HEK293 (cell line): ENCODE data around the gene BCKDHA.
A peak's percentile ranks its signal among the peaks of the same experiment; 100 is the strongest.
"Not testable (repeated sequence)": the region's sequence is repeated elsewhere in the genome, so short reads cannot be mapped to it uniquely, and the experiment has no call there.

Experiments used
- CTCF ChIA-PET: fragments of 350-600 bp; formaldehyde crosslinking; extraction: SDS; loops from one replicate; lab custom pipeline; 2021; ENCODE audit warnings: antibody characterized with exemption; lab: Yijun Ruan, JAX
- POLR2A ChIA-PET: fragments of 300-600 bp; formaldehyde crosslinking; extraction: SDS; loops from one replicate; lab custom pipeline; 2020; ENCODE audit warnings: antibody characterized with exemption, inconsistent platforms; lab: Yijun Ruan, JAX
- H3K27ac ChIP-seq: fragments of 200-500 bp; sonication (Bioruptor generic); 2 replicates; pipeline ENCODE4 v1.5.1; 2014; ENCODE audit warnings: low read depth, low read length, control low read depth, inconsistent platforms; ENCODE audit errors: extremely low read depth
- H3K36me3 ChIP-seq, 2 experiments: fragments of 200-500 bp in 1 of 2; sonication (Bioruptor generic) in 1 of 2; 1 replicate in 1 of 2; 2 replicates in 1 of 2; pipeline ENCODE4 v1.5.1; 2014 to 2017; ENCODE audit warnings: inconsistent platforms in 2 of 2, low read length in 2 of 2; ENCODE audit not compliant: control insufficient read depth in 2 of 2, insufficient read depth in 1 of 2
- H3K4me1 ChIP-seq: fragments of 200-500 bp; sonication (Bioruptor generic); 2 replicates; pipeline ENCODE4 v1.5.1; 2014; ENCODE audit warnings: mild to moderate bottlenecking, low read length, inconsistent platforms; ENCODE audit not compliant: control insufficient read depth, insufficient read depth
- H3K4me3 ChIP-seq: 2 replicates; pipeline ENCODE4 v1.5.1; 2011; ENCODE audit warnings: low read depth, mild to moderate bottlenecking, control low read depth, low read length, moderate library complexity
- H3K9me3 ChIP-seq: fragments of 200-500 bp; sonication (Bioruptor generic); 2 replicates; pipeline ENCODE4 v1.5.1; 2014; ENCODE audit warnings: low read depth, low read length, inconsistent platforms; ENCODE audit not compliant: control insufficient read depth, insufficient read depth
- BCL11A ChIP-seq: fragments of 450-650 bp; formaldehyde crosslinking; IDR thresholded peaks from 2 replicates; pipeline ENCODE4 v1.5.1; 2016; ENCODE audit warnings: low read depth, missing biosample characterization, missing genetic modification characterization
- GLI2 ChIP-seq: fragments of 450-650 bp; formaldehyde crosslinking; IDR thresholded peaks from 2 replicates; pipeline ENCODE4; 2017; ENCODE audit warnings: missing biosample characterization, missing genetic modification characterization, low read depth, borderline replicate concordance
- HOXD13 ChIP-seq: sonication (generic); formaldehyde crosslinking; IDR thresholded peaks from 2 replicates; pipeline ENCODE4 v1.8.0; 2022; ENCODE audit warnings: missing genetic modification reagents, borderline replicate concordance
- MYNN ChIP-seq: fragments of 450-650 bp; formaldehyde crosslinking; IDR thresholded peaks from 2 replicates; pipeline ENCODE4 v1.5.1; 2016; ENCODE audit warnings: missing biosample characterization, missing genetic modification characterization, borderline replicate concordance
- PRDM1 ChIP-seq: fragments of 450-650 bp; formaldehyde crosslinking; IDR thresholded peaks from 2 replicates; pipeline ENCODE4; 2016; ENCODE audit warnings: missing biosample characterization, missing genetic modification characterization
- YY1 ChIP-seq: fragments of 450-650 bp; formaldehyde crosslinking; IDR thresholded peaks from 2 replicates; pipeline ENCODE4 v1.5.1; 2018; ENCODE audit warnings: missing biosample characterization, missing genetic modification characterization
- ZFP37 ChIP-seq: fragments of 450-650 bp; formaldehyde crosslinking; IDR thresholded peaks from 2 replicates; pipeline ENCODE4 v1.5.1; 2016; ENCODE audit warnings: missing biosample characterization, missing genetic modification characterization
- ZNF140 ChIP-seq: fragments of 450-650 bp; formaldehyde crosslinking; IDR thresholded peaks from 2 replicates; pipeline ENCODE4 v1.5.1; 2016; ENCODE audit warnings: missing biosample characterization, missing genetic modification characterization
- ZNF571 ChIP-seq: fragments of 450-650 bp; formaldehyde crosslinking; IDR thresholded peaks from 2 replicates; pipeline ENCODE4 v1.5.0; 2017; ENCODE audit warnings: missing biosample characterization, missing genetic modification characterization
- ZNF677 ChIP-seq: fragments of 450-650 bp; IDR thresholded peaks from 2 replicates; pipeline ENCODE4 v1.5.0; 2018; ENCODE audit warnings: missing biosample characterization, mild to moderate bottlenecking, missing genetic modification characterization, moderate library complexity
- TF ChIP-seq, protein P1 (sequence below): fragments of 450-650 bp; formaldehyde crosslinking; IDR thresholded peaks from 2 replicates; pipeline ENCODE4 v1.5.1; 2016; ENCODE audit warnings: missing biosample characterization, missing genetic modification characterization
- TF ChIP-seq, protein P2 (sequence below): sonication (generic); formaldehyde crosslinking; IDR thresholded peaks from 2 replicates; pipeline ENCODE4 v1.8.1; 2022; ENCODE audit warnings: mild to moderate bottlenecking, moderate library complexity, missing genetic modification reagents
- TF ChIP-seq, protein P3 (sequence below): fragments of 450-650 bp; formaldehyde crosslinking; IDR thresholded peaks from 2 replicates; pipeline ENCODE4 v1.5.1; 2016; ENCODE audit warnings: missing biosample characterization, missing genetic modification characterization

Gene BCKDHA

DNA sequence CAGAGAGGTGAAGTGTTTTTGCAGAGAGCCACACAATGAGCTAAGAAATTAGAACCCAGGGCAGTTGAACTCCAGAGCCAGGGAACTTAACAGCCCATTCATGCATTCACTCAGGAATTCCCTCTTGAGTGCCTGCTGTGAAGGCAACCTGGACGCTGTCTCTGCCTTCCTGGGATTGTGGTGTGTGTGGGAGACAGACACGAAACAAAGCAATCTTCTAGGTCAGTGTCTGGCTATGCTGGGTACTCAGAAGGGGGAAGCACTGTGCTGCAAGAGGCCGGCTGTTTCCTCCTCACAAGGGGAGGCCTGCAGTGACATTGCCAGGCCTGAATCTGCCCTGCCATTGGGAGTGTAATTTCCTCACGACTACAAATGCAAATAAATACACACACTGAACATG is 9.7 kb downstream of the BCKDHA start (continued):
- TF ChIP-seq ZNF140, result no peak
- TF ChIP-seq YY1 (tag by site-specific recombination), result no peak
- no peak for TF ChIP-seq ZNF677 (tag by site-specific recombination)
- no peak for TF ChIP-seq ZNF571 (tag by site-specific recombination)
- no peak for TF ChIP-seq MYNN (tag by site-specific recombination)

DNA sequence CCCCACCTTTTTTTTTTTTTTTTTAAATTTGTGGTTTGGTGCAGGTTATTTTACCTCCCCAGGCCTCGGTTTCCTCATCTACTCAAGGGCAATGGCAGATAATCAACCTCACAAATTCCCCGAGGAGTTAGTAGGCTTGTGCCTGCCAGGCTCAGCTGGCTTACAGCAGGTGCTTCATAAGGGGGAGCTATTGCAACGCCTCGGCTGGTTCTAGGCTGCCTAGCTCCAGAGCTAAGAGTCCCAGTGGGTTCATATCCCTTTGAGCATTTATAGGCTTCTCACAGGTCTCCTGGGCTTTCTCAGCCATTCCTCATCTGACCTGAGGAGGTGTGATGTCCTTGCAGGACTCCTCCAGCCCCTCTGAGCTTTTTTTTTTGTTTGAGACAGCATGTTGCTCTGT is 10.6 kb downstream of the BCKDHA start:
- Histone ChIP-seq H3K27ac (no peak overlapping the region), H3K4me1 (peaks cover 5% of the 10 kb centered on the region; the same call in 1 of the 2 replicates), H3K9me3 (no peaks in the 10 kb centered on the region), H3K4me3 (no peak overlapping the region), H3K36me3 (peaks cover 3 to 4% of the 10 kb centered on the region in 2 experiments; a peak in 2 of 3 replicates)
- TF ChIP-seq HOXD13 (CRISPR knock-in tag), result no peak
- TF ChIP-seq, protein P1, sequence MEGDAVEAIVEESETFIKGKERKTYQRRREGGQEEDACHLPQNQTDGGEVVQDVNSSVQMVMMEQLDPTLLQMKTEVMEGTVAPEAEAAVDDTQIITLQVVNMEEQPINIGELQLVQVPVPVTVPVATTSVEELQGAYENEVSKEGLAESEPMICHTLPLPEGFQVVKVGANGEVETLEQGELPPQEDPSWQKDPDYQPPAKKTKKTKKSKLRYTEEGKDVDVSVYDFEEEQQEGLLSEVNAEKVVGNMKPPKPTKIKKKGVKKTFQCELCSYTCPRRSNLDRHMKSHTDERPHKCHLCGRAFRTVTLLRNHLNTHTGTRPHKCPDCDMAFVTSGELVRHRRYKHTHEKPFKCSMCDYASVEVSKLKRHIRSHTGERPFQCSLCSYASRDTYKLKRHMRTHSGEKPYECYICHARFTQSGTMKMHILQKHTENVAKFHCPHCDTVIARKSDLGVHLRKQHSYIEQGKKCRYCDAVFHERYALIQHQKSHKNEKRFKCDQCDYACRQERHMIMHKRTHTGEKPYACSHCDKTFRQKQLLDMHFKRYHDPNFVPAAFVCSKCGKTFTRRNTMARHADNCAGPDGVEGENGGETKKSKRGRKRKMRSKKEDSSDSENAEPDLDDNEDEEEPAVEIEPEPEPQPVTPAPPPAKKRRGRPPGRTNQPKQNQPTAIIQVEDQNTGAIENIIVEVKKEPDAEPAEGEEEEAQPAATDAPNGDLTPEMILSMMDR (tag by site-specific recombination), result peak; percentile 16; the same call in 1 of the 2 replicates
- ChIA-PET CTCF (interaction anchor here (0.5 to 1.8 kb wide), 12 partner anchors 10 to 722 kb away, joined by 3 to 9 read pairs (median 4); no protein-coding TSS in a partner anchor), POLR2A (interaction anchor here (0.6 to 2.6 kb wide), 8 partner anchors 9 to 658 kb away, joined by 3 to 10 read pairs (median 3); partner anchors contain the start of genes B3GNT8, B9D2 and SNRPA)

DNA sequence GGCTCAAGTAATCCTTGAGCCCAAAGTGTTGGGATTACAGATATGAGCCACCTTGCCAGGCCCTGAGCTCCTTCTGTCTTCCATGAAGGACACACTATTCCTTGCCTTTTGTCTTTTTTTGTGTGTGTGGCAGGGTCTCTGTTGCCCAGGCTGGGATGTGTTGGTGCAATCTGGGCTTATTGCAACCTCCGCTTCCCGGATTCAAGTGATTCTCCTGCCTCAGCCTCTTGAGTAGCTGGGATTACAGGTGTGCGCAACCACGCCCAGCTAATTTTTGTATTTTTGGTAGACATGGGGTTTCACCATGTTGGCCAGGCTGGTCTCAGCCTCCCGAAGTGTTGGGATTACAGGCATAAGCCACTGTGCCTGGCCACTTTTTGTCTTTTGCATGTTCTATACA is 11.2 kb downstream of the BCKDHA start:
- H3K4me1 ChIP-seq, H3K9me3 ChIP-seq, H3K36me3 ChIP-seq, H3K27ac ChIP-seq, H3K4me3 ChIP-seq: not testable (repeated sequence)
- POLR2A ChIA-PET, result interaction anchor here (1.0 to 2.6 kb wide), 7 partner anchors 8 to 45 kb away, joined by 3 to 10 read pairs (median 6); partner anchors contain the start of genes B3GNT8, B9D2 and DMAC2
- CTCF ChIA-PET, result interaction anchor here (0.5 to 1.8 kb wide), 13 partner anchors 10 to 298 kb away, joined by 3 to 9 read pairs (median 4); no protein-coding TSS in a partner anchor

DNA sequence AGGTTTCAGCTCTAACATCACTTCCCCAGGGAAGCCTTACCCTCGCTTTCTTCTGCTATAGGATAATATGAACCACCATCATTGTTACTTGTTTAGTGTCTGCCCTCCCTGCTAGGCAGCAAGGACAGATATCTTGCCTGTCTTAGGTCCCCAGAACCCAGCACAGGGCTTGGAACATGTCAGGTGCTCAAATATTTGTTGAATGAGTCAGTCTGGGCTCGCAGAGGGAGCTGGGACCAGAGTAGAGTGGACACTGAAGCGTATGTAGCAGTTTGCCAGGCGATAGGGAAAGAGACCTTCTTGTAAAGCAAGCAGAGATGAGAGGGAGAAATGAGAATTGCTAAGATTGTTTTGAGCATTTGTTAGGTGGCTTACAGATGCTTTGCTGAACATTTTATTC is 11.7 kb downstream of the BCKDHA start:
- Histone ChIP-seq H3K9me3 (no peaks in the 10 kb centered on the region), H3K36me3 (peaks cover 4 to 11% of the 10 kb centered on the region in 2 experiments; a peak in 2 of 3 replicates), H3K27ac (no peak overlapping the region), H3K4me1 (peaks cover 5% of the 10 kb centered on the region; the same call in 1 of the 2 replicates), H3K4me3 (no peak overlapping the region)
- TF ChIP-seq BCL11A (tag by site-specific recombination), result 0 out of 2 replicates have a peak, but pooled peaks have one; percentile 7
- TF ChIP-seq, protein P2, sequence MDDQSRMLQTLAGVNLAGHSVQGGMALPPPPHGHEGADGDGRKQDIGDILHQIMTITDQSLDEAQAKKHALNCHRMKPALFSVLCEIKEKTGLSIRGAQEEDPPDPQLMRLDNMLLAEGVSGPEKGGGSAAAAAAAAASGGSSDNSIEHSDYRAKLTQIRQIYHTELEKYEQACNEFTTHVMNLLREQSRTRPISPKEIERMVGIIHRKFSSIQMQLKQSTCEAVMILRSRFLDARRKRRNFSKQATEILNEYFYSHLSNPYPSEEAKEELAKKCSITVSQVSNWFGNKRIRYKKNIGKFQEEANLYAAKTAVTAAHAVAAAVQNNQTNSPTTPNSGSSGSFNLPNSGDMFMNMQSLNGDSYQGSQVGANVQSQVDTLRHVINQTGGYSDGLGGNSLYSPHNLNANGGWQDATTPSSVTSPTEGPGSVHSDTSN (CRISPR knock-in tag), result no peak
- no peak for TF ChIP-seq GLI2 (tag by site-specific recombination)
- TF ChIP-seq, protein P3, sequence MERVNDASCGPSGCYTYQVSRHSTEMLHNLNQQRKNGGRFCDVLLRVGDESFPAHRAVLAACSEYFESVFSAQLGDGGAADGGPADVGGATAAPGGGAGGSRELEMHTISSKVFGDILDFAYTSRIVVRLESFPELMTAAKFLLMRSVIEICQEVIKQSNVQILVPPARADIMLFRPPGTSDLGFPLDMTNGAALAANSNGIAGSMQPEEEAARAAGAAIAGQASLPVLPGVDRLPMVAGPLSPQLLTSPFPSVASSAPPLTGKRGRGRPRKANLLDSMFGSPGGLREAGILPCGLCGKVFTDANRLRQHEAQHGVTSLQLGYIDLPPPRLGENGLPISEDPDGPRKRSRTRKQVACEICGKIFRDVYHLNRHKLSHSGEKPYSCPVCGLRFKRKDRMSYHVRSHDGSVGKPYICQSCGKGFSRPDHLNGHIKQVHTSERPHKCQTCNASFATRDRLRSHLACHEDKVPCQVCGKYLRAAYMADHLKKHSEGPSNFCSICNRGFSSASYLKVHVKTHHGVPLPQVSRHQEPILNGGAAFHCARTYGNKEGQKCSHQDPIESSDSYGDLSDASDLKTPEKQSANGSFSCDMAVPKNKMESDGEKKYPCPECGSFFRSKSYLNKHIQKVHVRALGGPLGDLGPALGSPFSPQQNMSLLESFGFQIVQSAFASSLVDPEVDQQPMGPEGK (tag by site-specific recombination), result no peak
- 0 out of 2 replicates have a peak, but pooled peaks have one; percentile 51 for TF ChIP-seq ZFP37 (tag by site-specific recombination)
- TF ChIP-seq PRDM1 (tag by site-specific recombination), result 0 out of 2 replicates have a peak, but pooled peaks have one; percentile 35
- POLR2A ChIA-PET, result interaction anchor here (0.6 to 2.6 kb wide), 8 partner anchors 8 to 45 kb away, joined by 3 to 10 read pairs (median 4); partner anchors contain the start of genes B3GNT8, B9D2 and DMAC2
- CTCF ChIA-PET, result interaction anchor here (0.6 to 1.8 kb wide), 10 partner anchors 11 to 282 kb away, joined by 3 to 9 read pairs (median 4); no protein-coding TSS in a partner anchor
